ENCODE measurements around the gene SLC2A11. TPM values are rescaled to one million over a fixed set of nuclear protein-coding genes. Genes with fewer than 3 reads are reported as not detected.

Gene SLC2A11
- total RNA-seq, 1 experiment from 2014 or later: 9.4 TPM

DNA sequence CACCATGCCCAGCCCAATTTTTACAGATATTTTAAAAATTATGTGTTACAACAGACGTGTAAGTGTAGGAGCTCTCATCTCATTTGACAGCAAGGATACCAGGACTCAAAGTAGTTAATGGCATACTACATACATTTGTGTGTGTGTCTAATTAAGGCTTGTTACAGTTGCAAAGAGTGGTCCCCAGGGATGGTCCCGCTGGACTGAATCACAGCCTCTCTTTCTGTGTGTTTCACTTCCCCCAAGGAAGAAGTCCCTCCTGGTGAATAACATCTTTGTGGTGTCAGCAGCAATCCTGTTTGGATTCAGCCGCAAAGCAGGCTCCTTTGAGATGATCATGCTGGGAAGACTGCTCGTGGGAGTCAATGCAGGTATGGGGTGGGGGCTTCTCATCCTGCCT lies 17.2 kb downstream of the SLC2A11 start:
- Histone ChIP-seq H2AFZ (ENCODE audit: low read length) (no peak overlapping the region), H3K9me2 (replicated peaks; ENCODE audit: low read length) (no peaks in the 10 kb centered on the region), H3K9ac (ENCODE audit: low read length) (no peak overlapping the region), H3K27me3 (ENCODE audit: low read length) (no peaks in the 10 kb centered on the region), H4K20me1 (ENCODE audit: low read length) (no peaks in the 10 kb centered on the region), H3K4me3 (ENCODE audit: low read length) (no peak overlapping the region), H3K4me1 (ENCODE audit: insufficient read depth, low read length) (no peaks in the 10 kb centered on the region), H3K4me2 (ENCODE audit: low read length) (no peak overlapping the region), H3F3A (ENCODE audit: low read length, unreplicated experiment) (no peaks in the 10 kb centered on the region), H3K79me2 (ENCODE audit: low read length) (no peaks in the 10 kb centered on the region), H3K27ac (ENCODE audit: low read length) (no peak overlapping the region), H3K36me3 (ENCODE audit: low read depth, low read length) (no peaks in the 10 kb centered on the region), H3K9me3 (ENCODE audit: low read length) (no peaks in the 10 kb centered on the region)
- intact Hi-C loops (cut with micrococcal nuclease): no loop called here
- ChIA-PET CTCF (interaction anchor here (0.7 kb wide), 1 partner anchor 996 kb away, joined by 8 read pairs; no protein-coding TSS in a partner anchor), POLR2A (ENCODE audit: unreplicated experiment) (no interaction called here)
- BruUV-seq (replicated peaks): no TSS peak
- no peak for ATAC-seq
- no peak for DNase-seq
- TF ChIP-seq, protein P1, sequence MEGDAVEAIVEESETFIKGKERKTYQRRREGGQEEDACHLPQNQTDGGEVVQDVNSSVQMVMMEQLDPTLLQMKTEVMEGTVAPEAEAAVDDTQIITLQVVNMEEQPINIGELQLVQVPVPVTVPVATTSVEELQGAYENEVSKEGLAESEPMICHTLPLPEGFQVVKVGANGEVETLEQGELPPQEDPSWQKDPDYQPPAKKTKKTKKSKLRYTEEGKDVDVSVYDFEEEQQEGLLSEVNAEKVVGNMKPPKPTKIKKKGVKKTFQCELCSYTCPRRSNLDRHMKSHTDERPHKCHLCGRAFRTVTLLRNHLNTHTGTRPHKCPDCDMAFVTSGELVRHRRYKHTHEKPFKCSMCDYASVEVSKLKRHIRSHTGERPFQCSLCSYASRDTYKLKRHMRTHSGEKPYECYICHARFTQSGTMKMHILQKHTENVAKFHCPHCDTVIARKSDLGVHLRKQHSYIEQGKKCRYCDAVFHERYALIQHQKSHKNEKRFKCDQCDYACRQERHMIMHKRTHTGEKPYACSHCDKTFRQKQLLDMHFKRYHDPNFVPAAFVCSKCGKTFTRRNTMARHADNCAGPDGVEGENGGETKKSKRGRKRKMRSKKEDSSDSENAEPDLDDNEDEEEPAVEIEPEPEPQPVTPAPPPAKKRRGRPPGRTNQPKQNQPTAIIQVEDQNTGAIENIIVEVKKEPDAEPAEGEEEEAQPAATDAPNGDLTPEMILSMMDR (conservative IDR thresholded peaks at IDR 0.05; ENCODE audit: low read depth, low read length): no peak
- TF ChIP-seq EZH2phosphoT487 (IDR thresholded peaks at IDR 0.05; ENCODE audit: borderline replicate concordance, low read length) (no peak), EZH2 (IDR thresholded peaks at IDR 0.05; ENCODE audit: low read length, unreplicated experiment) (no peak)

DNA sequence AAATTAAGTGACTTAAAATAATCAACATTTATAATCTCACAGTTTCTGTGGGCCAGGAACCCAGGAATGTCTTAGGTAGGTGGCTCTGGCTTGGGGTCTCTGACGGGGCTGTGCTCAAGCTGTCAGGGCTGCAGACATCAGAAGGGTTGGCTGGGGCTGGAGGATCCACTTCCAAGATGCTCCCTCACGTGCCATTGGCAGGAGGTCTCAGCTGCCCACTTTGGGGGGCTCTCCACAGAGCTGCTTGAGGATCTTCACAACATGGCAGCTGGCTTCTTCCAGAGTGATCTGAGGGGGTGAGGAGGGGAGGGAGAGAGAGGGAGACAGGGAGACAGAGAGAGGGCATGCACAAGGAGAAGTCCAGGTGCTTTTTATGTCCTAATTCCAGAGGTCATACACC lies 18.1 kb downstream of the SLC2A11 start:
- Histone ChIP-seq H2AFZ (ENCODE audit: low read length) (no peak overlapping the region), H3K79me2 (ENCODE audit: low read length) (no peaks in the 10 kb centered on the region), H3K4me2 (ENCODE audit: low read length) (no peak overlapping the region), H4K20me1 (ENCODE audit: low read length) (no peaks in the 10 kb centered on the region), H3K36me3 (ENCODE audit: low read depth, low read length) (no peaks in the 10 kb centered on the region), H3K9ac (ENCODE audit: low read length) (no peak overlapping the region), H3F3A (ENCODE audit: low read length, unreplicated experiment) (no peaks in the 10 kb centered on the region), H3K4me3 (ENCODE audit: low read length) (no peak overlapping the region), H3K9me3 (ENCODE audit: low read length) (no peaks in the 10 kb centered on the region), H3K4me1 (ENCODE audit: insufficient read depth, low read length) (no peaks in the 10 kb centered on the region), H3K9me2 (replicated peaks; ENCODE audit: low read length) (no peaks in the 10 kb centered on the region), H3K27ac (ENCODE audit: low read length) (no peak overlapping the region), H3K27me3 (ENCODE audit: low read length) (no peaks in the 10 kb centered on the region)
- intact Hi-C loops (cut with micrococcal nuclease): no loop called here
- ATAC-seq (no peak), DNase-seq (no peak)
- BruUV-seq (replicated peaks): no TSS peak
- ChIA-PET POLR2A (ENCODE audit: unreplicated experiment) (no interaction called here), CTCF (no interaction called here)
- TF ChIP-seq EZH2 (IDR thresholded peaks at IDR 0.05; ENCODE audit: low read length, unreplicated experiment): no peak
- TF ChIP-seq, protein P1 (conservative IDR thresholded peaks at IDR 0.05; ENCODE audit: low read depth, low read length): no peak

DNA sequence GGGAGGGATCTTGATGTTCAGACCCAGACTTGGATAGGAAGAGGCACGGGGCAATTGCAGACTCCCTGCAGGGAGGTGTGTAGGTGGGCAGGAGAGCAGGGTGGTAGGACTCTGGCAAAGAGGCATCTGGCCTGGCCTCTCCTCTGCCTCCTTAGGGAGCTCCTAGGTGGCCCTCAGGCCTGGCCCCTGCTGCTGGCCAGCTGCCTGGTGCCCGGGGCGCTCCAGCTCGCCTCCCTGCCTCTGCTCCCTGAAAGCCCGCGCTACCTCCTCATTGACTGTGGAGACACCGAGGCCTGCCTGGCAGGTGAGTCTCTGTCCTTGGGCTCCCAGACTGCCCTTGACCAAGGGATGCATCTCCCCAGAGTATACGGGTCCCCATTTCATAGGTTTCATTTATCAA lies 19.9 kb downstream of the SLC2A11 start:
- intact Hi-C loops (cut with micrococcal nuclease): no loop called here
- DNase-seq: no peak
- no peaks in the 10 kb centered on the region for H3K79me2 ChIP-seq (ENCODE audit: low read length)
- H3K4me2 ChIP-seq (ENCODE audit: low read length): no peak overlapping the region
- no peak overlapping the region for H3K9ac ChIP-seq (ENCODE audit: low read length)
- no peaks in the 10 kb centered on the region for H4K20me1 ChIP-seq (ENCODE audit: low read length)
- CTCF ChIA-PET: no interaction called here
- H3F3A ChIP-seq (ENCODE audit: low read length, unreplicated experiment): no peaks in the 10 kb centered on the region
- H3K4me1 ChIP-seq (ENCODE audit: insufficient read depth, low read length): no peaks in the 10 kb centered on the region
- no peaks in the 10 kb centered on the region for H3K36me3 ChIP-seq (ENCODE audit: low read depth, low read length)
- TF ChIP-seq, protein P1 (conservative IDR thresholded peaks at IDR 0.05; ENCODE audit: low read depth, low read length): no peak
- TF ChIP-seq EZH2 (IDR thresholded peaks at IDR 0.05; ENCODE audit: low read length, unreplicated experiment) (no peak), EZH2phosphoT487 (IDR thresholded peaks at IDR 0.05; ENCODE audit: borderline replicate concordance, low read length) (no peak)
- H3K27ac ChIP-seq (ENCODE audit: low read length): no peak overlapping the region
- no peak for ATAC-seq
- no peak overlapping the region for H2AFZ ChIP-seq (ENCODE audit: low read length)
- H3K4me3 ChIP-seq (ENCODE audit: low read length): no peak overlapping the region
- H3K9me2 ChIP-seq (replicated peaks; ENCODE audit: low read length): no peaks in the 10 kb centered on the region
- H3K27me3 ChIP-seq (ENCODE audit: low read length): no peaks in the 10 kb centered on the region
- POLR2A ChIA-PET (ENCODE audit: unreplicated experiment): no interaction called here
- no TSS peak for BruUV-seq (replicated peaks)
- no peaks in the 10 kb centered on the region for H3K9me3 ChIP-seq (ENCODE audit: low read length)
